ENCODE data around the gene C9orf72. TPM values are rescaled to one million over a fixed set of nuclear protein-coding genes. Genes with fewer than 3 reads are reported as not detected.

C9orf72 gene
- total RNA-seq, 2 donors from 2014 or later = 8.0 to 14.0 TPM

- intact Hi-C loops (cut with DNase I) = loop anchor here (10.0 kb wide), 1 partner anchor 513 kb away; no protein-coding TSS in a partner anchor
- Histone ChIP-seq H3K9ac (ENCODE audit: low read depth in 2 of 2, low read length in 2 of 2) (no peak overlapping the region), H3K27ac (no peak overlapping the region), H3K4me3 (no peak overlapping the region), H3K9me3 (no peaks in the 10 kb centered on the region), H3K4me1 (no peaks in the 10 kb centered on the region), H3K27me3 (no peaks in the 10 kb centered on the region), H3K36me3 (no peaks in the 10 kb centered on the region)
- peak; percentile 38 for TF ChIP-seq CTCF (IDR thresholded peaks at IDR 0.05)
- no peak for DNase-seq
These were observed 25.1 kb downstream of the C9orf72 start for GRCh38 chr9:27548055-27548741.

GRCh38 chr9:27545471-27545870 is 27.8 kb downstream of the C9orf72 start:
- intact Hi-C loops (cut with DNase I) = loop anchor here (10.0 kb wide), 1 partner anchor 511 kb away; no protein-coding TSS in a partner anchor
- no peaks in the 10 kb centered on the region for H3K4me1 ChIP-seq
- no peaks in the 10 kb centered on the region for H3K36me3 ChIP-seq
- no peaks in the 10 kb centered on the region for H3K9me3 ChIP-seq
- no peaks in the 10 kb centered on the region for H3K27me3 ChIP-seq
- H3K27ac ChIP-seq = no peak overlapping the region
- TF ChIP-seq CTCF (IDR thresholded peaks at IDR 0.05) = no peak
- H3K9ac ChIP-seq (ENCODE audit: low read depth in 2 of 2, low read length in 2 of 2) = no peak overlapping the region
- H3K4me3 ChIP-seq = no peak overlapping the region
- peak; percentile 56 for DNase-seq

- Histone ChIP-seq H3K4me1 (peaks cover 4% of the 10 kb centered on the region), H3K9me3 (no peaks in the 10 kb centered on the region)
These were observed 30.8 kb downstream of the C9orf72 start for GRCh38 chr9:27542508-27542907.

DNA sequence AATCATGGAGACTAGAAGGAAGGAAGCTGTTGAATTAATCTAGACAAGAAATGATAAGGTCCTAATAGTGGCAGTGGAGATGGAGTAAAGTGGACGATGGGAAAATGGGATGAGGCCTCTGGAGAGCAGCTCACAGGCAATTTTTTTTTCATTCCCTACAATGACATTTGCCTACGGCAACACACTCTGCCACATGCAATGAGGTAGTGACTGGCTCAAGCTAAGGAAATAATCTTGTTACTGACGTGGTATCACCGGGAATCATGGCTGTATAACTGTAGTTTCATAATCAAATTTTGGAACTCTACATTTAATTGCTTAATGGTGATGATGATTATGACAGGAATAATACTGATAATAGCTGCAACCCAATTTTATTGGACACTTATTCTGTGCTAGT is 31.5 kb downstream of the C9orf72 start:
- TF ChIP-seq CTCF (IDR thresholded peaks at IDR 0.05) = no peak
- no peak overlapping the region for H3K4me3 ChIP-seq
- H3K9ac ChIP-seq (ENCODE audit: low read depth in 2 of 2, low read length in 2 of 2) = no peak overlapping the region
- DNase-seq = no peak
- intact Hi-C loops (cut with DNase I) = loop anchor here (10.0 kb wide), 1 partner anchor 507 kb away; no protein-coding TSS in a partner anchor
- H3K27me3 ChIP-seq = no peaks in the 10 kb centered on the region
- H3K36me3 ChIP-seq = no peaks in the 10 kb centered on the region
- H3K4me1 ChIP-seq = peaks cover 4% of the 10 kb centered on the region
- H3K9me3 ChIP-seq = no peaks in the 10 kb centered on the region
- H3K27ac ChIP-seq = no peak overlapping the region

More at GRCh38 chr9:27542508-27542907, 30.8 kb downstream of the C9orf72 start:
- no peak for DNase-seq
- no peaks in the 10 kb centered on the region for H3K36me3 ChIP-seq
- no peaks in the 10 kb centered on the region for H3K27me3 ChIP-seq
- H3K27ac ChIP-seq = no peak overlapping the region
- H3K4me3 ChIP-seq = no peak overlapping the region
- no peak for TF ChIP-seq CTCF (IDR thresholded peaks at IDR 0.05)
- H3K9ac ChIP-seq (ENCODE audit: low read depth in 2 of 2, low read length in 2 of 2) = no peak overlapping the region
- intact Hi-C loops (cut with DNase I) = loop anchor here (10.0 kb wide), 1 partner anchor 508 kb away; no protein-coding TSS in a partner anchor

- Histone ChIP-seq H3K4me1 (peaks cover 4% of the 10 kb centered on the region), H3K27me3 (no peaks in the 10 kb centered on the region), H3K9me3 (no peaks in the 10 kb centered on the region), H3K27ac (no peak overlapping the region), H3K9ac (ENCODE audit: low read depth in 2 of 2, low read length in 2 of 2) (no peak overlapping the region), H3K4me3 (no peak overlapping the region), H3K36me3 (no peaks in the 10 kb centered on the region)
- no peak for DNase-seq
- TF ChIP-seq CTCF (IDR thresholded peaks at IDR 0.05) = no peak
- intact Hi-C loops (cut with DNase I) = loop anchor here (10.0 kb wide), 1 partner anchor 506 kb away; no protein-coding TSS in a partner anchor
These were observed 32.8 kb downstream of the C9orf72 start for GRCh38 chr9:27540502-27540901.

All from colonic mucosa (tissue), 4 donors.